GM12878 (cell line): ENCODE data around the gene ANK3. TPM values are rescaled to one million over a fixed set of nuclear protein-coding genes. Genes with fewer than 3 reads are reported as not detected.

ENCODE experiments used
- ATAC-seq: fragments of 200-7000 bp; cut with Tn5 transposase; 3 replicates; pipeline ENCODE4 v1.9.1; 2020; ENCODE audit warnings: mild to moderate bottlenecking, moderate library complexity
- BruUV-seq: library from RNA; stranded (reverse); fragments of 400-500 nt; replicated peaks from 2 replicates; lab custom pipeline; 2021; lab: Mats Ljungman, UMichigan
- CTCF ChIA-PET: fragments of 300-600 bp; sonication (Branson Sonifier 250); formaldehyde crosslinking; extraction: SDS; loops from one replicate; lab custom pipeline; 2021; ENCODE audit warnings: inconsistent platforms; lab: Yijun Ruan, JAX
- POLR2A ChIA-PET: fragments of 350-600 bp; formaldehyde crosslinking; extraction: SDS; loops from one replicate; lab custom pipeline; 2021; ENCODE audit warnings: inconsistent platforms; lab: Charles Lee
- RAD21 ChIA-PET: fragments of 300-600 bp; sonication (Branson Sonifier 250); formaldehyde crosslinking; loops from one replicate; lab custom pipeline; 2023; ENCODE audit warnings: antibody characterized with exemption; ENCODE audit not compliant: unreplicated experiment; lab: Charles Lee
- SMC1A ChIA-PET: fragments of 300-600 bp; sonication (Branson Sonifier 250); formaldehyde crosslinking; loops from one replicate; lab custom pipeline; 2023; ENCODE audit not compliant: unreplicated experiment, uncharacterized antibody; lab: Charles Lee
- DNase-seq: peaks from one replicate; pipeline ENCODE4 v3.0.0-alpha.2; 2011; ENCODE audit warnings: low read depth, low spot score
- FAIRE-seq: peaks from 3 replicates; lab custom pipeline; 2011; peaks lifted over from hg19 to GRCh38; lab: Jason Lieb, UNC
- H2AFZ ChIP-seq: 2 replicates; pipeline ENCODE4 v1.6.0; 2011; ENCODE audit warnings: low read depth, low read length, control low read depth; ENCODE audit not compliant: control insufficient read depth
- H3K27ac ChIP-seq: 2 replicates; pipeline ENCODE4 v1.5.1; 2011; ENCODE audit warnings: control low read depth; ENCODE audit not compliant: control insufficient read depth, insufficient read depth
- H3K27me3 ChIP-seq, 2 experiments: replicated peaks in 1 of 2; 2 replicates each; pipeline versions ENCODE4 v1.6.0 to v1.6.1; 2011; ENCODE audit warnings: low read length in 1 of 2; ENCODE audit not compliant: control insufficient read depth in 2 of 2, insufficient read depth in 2 of 2
- H3K36me3 ChIP-seq, 2 experiments: 2 replicates each; pipeline ENCODE4 v1.5.1; 2011; ENCODE audit warnings: low read length in 1 of 2; ENCODE audit not compliant: control insufficient read depth in 2 of 2, insufficient read depth in 2 of 2
- H3K4me1 ChIP-seq: 2 replicates; pipeline ENCODE4 v1.6.1; 2011; ENCODE audit warnings: mild to moderate bottlenecking, low read length, moderate library complexity, mixed read lengths; ENCODE audit not compliant: control insufficient read depth, insufficient read depth
- H3K4me2 ChIP-seq: 2 replicates; pipeline ENCODE4 v1.6.0; 2011; ENCODE audit warnings: control low read depth; ENCODE audit not compliant: control insufficient read depth, insufficient read depth
- H3K4me3 ChIP-seq: fragments of 200-600 bp; sonication (generic); 2 replicates; pipeline ENCODE4 v1.5.1; 2016
- H3K79me2 ChIP-seq: 2 replicates; pipeline ENCODE4 v1.6.0; 2011; ENCODE audit warnings: low read length; ENCODE audit not compliant: control insufficient read depth, insufficient read depth
- H3K9ac ChIP-seq: 2 replicates; pipeline ENCODE4 v1.8.0; 2011; ENCODE audit warnings: low read length, control low read depth, mixed read lengths; ENCODE audit not compliant: control insufficient read depth, insufficient read depth
- H3K9me3 ChIP-seq: replicated peaks from 3 replicates; pipeline ENCODE4 v1.5.1; 2011; ENCODE audit warnings: mild to moderate bottlenecking, low read length; ENCODE audit not compliant: control insufficient read depth, insufficient read depth
- H4K20me1 ChIP-seq: 2 replicates; pipeline ENCODE4 v1.6.0; 2011; ENCODE audit not compliant: control insufficient read depth, insufficient read depth
- CREM ChIP-seq: IDR thresholded peaks from 2 replicates; pipeline ENCODE4 v1.6.1; 2014; ENCODE audit warnings: antibody characterized with exemption, low read depth
- JUNB ChIP-seq: IDR thresholded peaks from 2 replicates; pipeline ENCODE4 v1.6.1; 2016; ENCODE audit warnings: antibody characterized with exemption, mild to moderate bottlenecking
- MYC ChIP-seq: IDR thresholded peaks from 2 replicates; pipeline ENCODE4 v1.6.1; 2011; ENCODE audit warnings: mild to moderate bottlenecking, low read length, moderate library complexity, inconsistent platforms; ENCODE audit not compliant: insufficient read depth, insufficient replicate concordance, insufficient read length, severe bottlenecking
- NR2C2 ChIP-seq: IDR thresholded peaks from 2 replicates; pipeline ENCODE4 v1.6.1; 2011; ENCODE audit warnings: borderline replicate concordance, low read depth; ENCODE audit not compliant: control insufficient read depth, insufficient read length
- RFX5 ChIP-seq: IDR thresholded peaks from 2 replicates; pipeline ENCODE4 v1.6.1; 2011; ENCODE audit warnings: low read depth, low read length, improper control_type of control experiment
- RUNX3 ChIP-seq: IDR thresholded peaks from 2 replicates; pipeline ENCODE4 v1.6.1; 2012; ENCODE audit warnings: low read length, inconsistent platforms
- SMAD5 ChIP-seq: IDR thresholded peaks from 2 replicates; pipeline ENCODE4 v1.6.1; 2016; ENCODE audit warnings: antibody characterized with exemption, low read depth
- SREBF1 ChIP-seq: IDR thresholded peaks from 2 replicates; pipeline ENCODE4 v1.6.1; 2012; ENCODE audit warnings: mild to moderate bottlenecking, low read length
- ZNF274 ChIP-seq: IDR thresholded peaks from one replicate; pipeline ENCODE4 v1.8.0; 2011; ENCODE audit not compliant: insufficient read length, insufficient read depth
- WGBS: methylation state at CpG from one replicate; pipeline ENCODE4 v1.1.6; 2016; ENCODE audit warnings: low lambda C conversion rate; ENCODE audit not compliant: insufficient replicate concordance, insufficient coverage; ENCODE audit errors: missing lambda C conversion rate; 5-methylcytosine and 5-hydroxymethylcytosine counted together
- in situ Hi-C: fragments of 300-500 bp; cut with MboI; formaldehyde crosslinking; loops from 9 replicates; pipeline ENCODE4 v1.14.3; 2018; ENCODE audit warnings: mixed read lengths
- intact Hi-C: fragments of 100-400 bp; cut with micrococcal nuclease; formaldehyde crosslinking; loops from one replicate; pipeline ENCODE4 v1.14.2; 2022; ENCODE audit not compliant: unreplicated experiment
- polyA plus RNA-seq, 11 experiments: library from polyadenylated mRNA; depleted of rRNA in 4 of 11; unstranded in 6 of 11; stranded (reverse) in 5 of 11; fragments of >200 nt; fragmentation: Nextera tagmentation in 4 of 11; fragmentation: Illumina TruSeq in 1 of 11; extraction: Ambion mirVana in 4 of 11; extraction: Trizol in 1 of 11; gene quantifications; 1 replicate in 1 of 11; 2 replicates in 10 of 11; pipeline versions ENCODE4 v1.2.1 to v1.2.3, GENCODE V29; 2011 to 2016; ENCODE audit warnings: inconsistent platforms in 2 of 11, missing spikeins in 2 of 11, low read depth in 1 of 11
- total RNA-seq, 4 experiments: library from RNA; depleted of rRNA in 3 of 4; stranded (reverse); fragments of >200 nt in 3 of 4; fragmentation: Illumina TruSeq in 1 of 4; extraction: Trizol in 1 of 4; gene quantifications; 2 replicates each; pipeline versions ENCODE4 v1.2.1 to v1.2.3, GENCODE V29; 2013 to 2021
- TF ChIP-seq, protein P1 (sequence below): IDR thresholded peaks from 2 replicates; pipeline ENCODE4 v1.6.1; 2011; ENCODE audit warnings: borderline replicate concordance, low read depth, mild to moderate bottlenecking, moderate library complexity, low read length; ENCODE audit not compliant: insufficient read depth, poor library complexity, severe bottlenecking

Gene ANK3
- total and polyA plus RNA-seq, 10 of the 15 experiments (the other 5 are each of a cell fraction or from before 2014, with no cell fraction given), result 0.06 to 0.82 (median 0.20) TPM; not detected in 2

DNA sequence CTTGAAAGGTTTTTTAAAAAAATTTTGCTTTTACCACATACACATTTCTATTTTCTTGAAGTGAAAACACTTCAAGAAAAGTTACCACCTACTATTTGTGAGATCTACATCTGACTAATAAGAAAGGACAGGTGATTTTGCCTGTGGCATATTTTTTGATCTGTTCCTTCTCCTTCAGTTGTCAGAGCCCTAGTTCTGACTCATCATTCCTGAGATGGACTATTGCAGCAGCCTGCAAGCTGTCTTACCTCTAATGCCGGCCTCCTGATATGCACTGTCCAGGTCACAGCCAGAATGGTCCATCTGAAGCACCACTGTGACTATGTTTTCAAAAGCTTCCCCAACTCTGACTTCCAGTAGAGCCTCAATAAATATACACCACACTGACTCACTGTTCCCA, 28.2 kb upstream of the ANK3 start:
- Histone ChIP-seq H3K36me3 (no peaks in the 10 kb centered on the region), H3K4me2 (no peak overlapping the region), H3K4me1 (no peaks in the 10 kb centered on the region), H3K79me2 (no peaks in the 10 kb centered on the region), H3K9ac (no peak overlapping the region), H3K27ac (no peak overlapping the region), H2AFZ (no peak overlapping the region), H4K20me1 (no peaks in the 10 kb centered on the region), H3K4me3 (no peak overlapping the region), H3K27me3 (no peaks in the 10 kb centered on the region), H3K9me3 (no peaks in the 10 kb centered on the region)
- ChIA-PET POLR2A (no interaction called here), RAD21 (no interaction called here), CTCF (no interaction called here), SMC1A (no interaction called here)
- no TSS peak for BruUV-seq
- DNase-seq, result no peak
- WGBS, result 17% methylated on average over 1 of the region's 1 CpG
- peak; percentile 40; the same call in 2 of the 3 replicates for ATAC-seq
- no peak for FAIRE-seq
- intact Hi-C loops, result no loop called here
- TF ChIP-seq RUNX3, result peak; percentile 12; the same call in 1 of the 2 replicates
- TF ChIP-seq RFX5, result no peak
- peak; percentile 25; the same call in 1 of the 2 replicates for TF ChIP-seq JUNB
- no peak for TF ChIP-seq ZNF274
- TF ChIP-seq CREM, result no peak
- TF ChIP-seq SREBF1, result no peak
- no peak for TF ChIP-seq NR2C2
- TF ChIP-seq, protein P1, sequence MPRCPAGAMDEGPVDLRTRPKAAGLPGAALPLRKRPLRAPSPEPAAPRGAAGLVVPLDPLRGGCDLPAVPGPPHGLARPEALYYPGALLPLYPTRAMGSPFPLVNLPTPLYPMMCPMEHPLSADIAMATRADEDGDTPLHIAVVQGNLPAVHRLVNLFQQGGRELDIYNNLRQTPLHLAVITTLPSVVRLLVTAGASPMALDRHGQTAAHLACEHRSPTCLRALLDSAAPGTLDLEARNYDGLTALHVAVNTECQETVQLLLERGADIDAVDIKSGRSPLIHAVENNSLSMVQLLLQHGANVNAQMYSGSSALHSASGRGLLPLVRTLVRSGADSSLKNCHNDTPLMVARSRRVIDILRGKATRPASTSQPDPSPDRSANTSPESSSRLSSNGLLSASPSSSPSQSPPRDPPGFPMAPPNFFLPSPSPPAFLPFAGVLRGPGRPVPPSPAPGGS, result no peak
- TF ChIP-seq SMAD5, result no peak
- TF ChIP-seq MYC, result no peak
- in situ Hi-C loops, result no loop called here
